ENCODE measurements around the gene ACAD9. TPM values are rescaled to one million over a fixed set of nuclear protein-coding genes. Genes with fewer than 3 reads are reported as not detected.
"Not testable (repeated sequence)": the region's sequence is repeated elsewhere in the genome, so short reads cannot be mapped to it uniquely, and the experiment has no call there.

The ACAD9 gene
- total and polyA plus RNA-seq, 9 of the 15 experiments (the other 6 are each of a cell fraction or from before 2014, with no cell fraction given): 10.2 to 32.6 (median 22.8) TPM

GRCh38 chr3:128829925-128830625, 49.3 kb upstream of the ACAD9 start (continued):
- TF ChIP-seq EP400 (IDR thresholded peaks at IDR 0.05): peak; percentile 44; the same call in 1 of the 2 replicates
- peak; percentile 49 for TF ChIP-seq SOX6 (IDR thresholded peaks at IDR 0.05)
- TF ChIP-seq, protein P1, sequence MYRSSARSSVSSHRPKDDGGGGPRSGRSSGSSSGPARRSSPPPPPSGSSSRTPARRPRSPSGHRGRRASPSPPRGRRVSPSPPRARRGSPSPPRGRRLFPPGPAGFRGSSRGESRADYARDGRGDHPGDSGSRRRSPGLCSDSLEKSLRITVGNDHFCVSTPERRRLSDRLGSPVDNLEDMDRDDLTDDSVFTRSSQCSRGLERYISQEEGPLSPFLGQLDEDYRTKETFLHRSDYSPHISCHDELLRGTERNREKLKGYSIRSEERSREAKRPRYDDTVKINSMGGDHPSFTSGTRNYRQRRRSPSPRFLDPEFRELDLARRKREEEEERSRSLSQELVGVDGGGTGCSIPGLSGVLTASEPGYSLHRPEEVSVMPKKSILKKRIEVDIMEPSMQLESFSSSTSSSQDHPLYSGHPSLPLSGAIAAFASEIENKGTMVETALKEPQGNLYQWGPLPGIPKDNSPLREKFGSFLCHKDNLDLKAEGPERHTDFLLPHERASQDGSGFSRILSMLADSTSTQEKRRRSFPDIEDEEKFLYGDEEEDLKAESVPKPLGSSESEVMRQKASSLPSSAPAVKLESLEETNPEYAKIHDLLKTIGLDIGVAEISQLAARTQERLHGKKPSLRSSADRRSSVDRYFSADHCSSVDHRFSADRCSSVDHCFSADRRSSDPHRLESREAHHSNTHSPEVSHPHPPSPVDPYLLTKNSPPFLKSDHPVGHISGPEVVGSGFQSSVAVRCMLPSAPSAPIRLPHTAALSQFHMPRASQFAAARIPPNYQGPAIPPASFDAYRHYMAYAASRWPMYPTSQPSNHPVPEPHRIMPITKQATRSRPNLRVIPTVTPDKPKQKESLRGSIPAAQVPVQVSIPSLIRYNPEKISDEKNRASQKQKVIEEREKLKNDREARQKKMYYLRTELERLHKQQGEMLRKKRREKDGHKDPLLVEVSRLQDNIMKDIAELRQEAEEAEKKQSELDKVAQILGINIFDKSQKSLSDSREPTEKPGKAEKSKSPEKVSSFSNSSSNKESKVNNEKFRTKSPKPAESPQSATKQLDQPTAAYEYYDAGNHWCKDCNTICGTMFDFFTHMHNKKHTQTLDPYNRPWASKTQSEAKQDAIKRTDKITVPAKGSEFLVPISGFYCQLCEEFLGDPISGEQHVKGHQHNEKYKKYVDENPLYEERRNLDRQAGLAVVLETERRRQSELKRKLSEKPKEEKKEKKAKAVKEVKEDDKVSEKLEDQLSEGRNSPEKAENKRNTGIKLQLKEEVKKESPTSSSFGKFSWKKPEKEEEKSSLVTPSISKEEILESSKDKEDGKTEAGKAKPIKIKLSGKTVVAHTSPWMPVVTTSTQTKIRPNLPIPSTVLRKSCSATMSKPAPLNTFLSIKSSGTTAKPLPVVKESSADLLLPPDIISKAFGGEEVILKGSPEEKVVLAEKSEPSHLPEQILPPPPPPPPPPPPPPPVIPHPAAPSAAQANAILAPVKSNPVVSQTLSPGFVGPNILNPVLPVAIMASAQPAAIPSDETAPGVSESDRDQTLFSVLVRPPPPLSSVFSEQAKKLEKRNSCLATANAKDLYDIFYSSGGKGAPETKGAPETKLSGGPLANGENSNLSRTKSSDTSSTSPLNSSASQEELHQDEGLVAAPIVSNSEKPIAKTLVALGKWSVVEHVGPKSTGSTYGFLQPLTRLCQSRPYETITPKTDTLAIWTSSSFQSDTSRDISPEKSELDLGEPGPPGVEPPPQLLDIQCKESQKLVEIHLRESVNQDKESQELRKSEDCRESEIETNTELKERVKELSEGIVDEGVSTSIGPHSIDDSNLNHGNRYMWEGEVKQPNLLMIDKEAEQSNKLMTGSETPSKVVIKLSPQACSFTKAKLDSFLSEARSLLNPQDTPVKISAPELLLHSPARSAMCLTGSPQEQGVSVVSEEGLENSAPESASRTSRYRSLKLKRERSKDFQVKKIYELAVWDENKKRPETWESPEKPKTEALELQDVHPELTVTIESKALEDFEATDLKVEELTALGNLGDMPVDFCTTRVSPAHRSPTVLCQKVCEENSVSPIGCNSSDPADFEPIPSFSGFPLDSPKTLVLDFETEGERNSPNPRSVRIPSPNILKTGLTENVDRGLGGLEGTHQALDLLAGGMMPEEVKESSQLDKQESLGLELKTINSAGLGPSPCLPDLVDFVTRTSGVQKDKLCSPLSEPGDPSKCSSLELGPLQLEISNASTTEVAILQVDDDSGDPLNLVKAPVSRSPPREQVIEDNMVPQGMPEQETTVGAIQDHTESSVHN (IDR thresholded peaks at IDR 0.05; ENCODE audit: borderline replicate concordance in 1 of 2, low read depth in 1 of 2): peak in 1 of 2 experiments; percentile 89; a peak in 2 of 4 replicates
- peak; percentile 86 for TF ChIP-seq HMBOX1 (IDR thresholded peaks at IDR 0.05)
- TF ChIP-seq TAL1 (IDR thresholded peaks at IDR 0.05): peak; percentile 41
- peak; percentile 85 for TF ChIP-seq MEIS2 (IDR thresholded peaks at IDR 0.05; ENCODE audit: partially characterized antibody)
- TF ChIP-seq MAFG (tag; conservative IDR thresholded peaks at IDR 0.05): peak; percentile 97
- TF ChIP-seq, protein P2, sequence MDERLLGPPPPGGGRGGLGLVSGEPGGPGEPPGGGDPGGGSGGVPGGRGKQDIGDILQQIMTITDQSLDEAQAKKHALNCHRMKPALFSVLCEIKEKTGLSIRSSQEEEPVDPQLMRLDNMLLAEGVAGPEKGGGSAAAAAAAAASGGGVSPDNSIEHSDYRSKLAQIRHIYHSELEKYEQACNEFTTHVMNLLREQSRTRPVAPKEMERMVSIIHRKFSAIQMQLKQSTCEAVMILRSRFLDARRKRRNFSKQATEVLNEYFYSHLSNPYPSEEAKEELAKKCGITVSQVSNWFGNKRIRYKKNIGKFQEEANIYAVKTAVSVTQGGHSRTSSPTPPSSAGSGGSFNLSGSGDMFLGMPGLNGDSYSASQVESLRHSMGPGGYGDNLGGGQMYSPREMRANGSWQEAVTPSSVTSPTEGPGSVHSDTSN (CRISPR knock-in tag; IDR thresholded peaks at IDR 0.05; ENCODE audit: low read depth): not testable (repeated sequence)
- TF ChIP-seq, protein P2 (tag; conservative IDR thresholded peaks at IDR 0.05; ENCODE audit: low read depth): peak; percentile 83
- peak; percentile 42; the same call in 1 of the 2 replicates for TF ChIP-seq CTBP1 (IDR thresholded peaks at IDR 0.05; ENCODE audit: borderline replicate concordance)
